K562 (cell line): Measurements from ENCODE around the gene C16orf86. TPM values are rescaled to one million over a fixed set of nuclear protein-coding genes. Genes with fewer than 3 reads are reported as not detected.

Experiments used
- ATAC-seq: fragments of 200-7000 bp; cut with Tn5 transposase; 3 replicates; pipeline ENCODE4 v1.9.1; 2020; ENCODE audit warnings: moderate library complexity
- BruUV-seq: library from RNA; stranded (reverse); fragments of 400-500 nt; replicated peaks from 2 replicates; lab custom pipeline; 2021; lab: Mats Ljungman, UMichigan
- CTCF ChIA-PET: fragments of 300-600 bp; formaldehyde crosslinking; extraction: SDS; loops from one replicate; lab custom pipeline; 2021; ENCODE audit warnings: low intra/inter-chr PET ratio; lab: Yijun Ruan, JAX
- POLR2A ChIA-PET: fragments of 300-600, 350-650 bp; sonication (Branson Sonifier 250); formaldehyde crosslinking; extraction: SDS; loops from one replicate; lab custom pipeline; 2021; ENCODE audit warnings: antibody characterized with exemption, inconsistent platforms; lab: Yijun Ruan, JAX
- DNase-seq, 4 experiments: peaks; one replicate each; pipeline versions ENCODE4 v3.0.0 to v3.0.0-alpha.2; 2011 to 2018; ENCODE audit warnings: low spot score in 3 of 4, mixed read lengths in 3 of 4; ENCODE audit errors: extremely low read depth in 1 of 4
- FAIRE-seq: peaks from 2 replicates; lab custom pipeline; 2011; peaks lifted over from hg19 to GRCh38; lab: Jason Lieb, UNC
- H2AFZ ChIP-seq: 2 replicates; pipeline ENCODE4 v1.6.0; 2011; ENCODE audit warnings: low read depth, low read length, control low read depth, inconsistent platforms
- H3K27ac ChIP-seq: fragments of 200-600 bp; 3 replicates; pipeline ENCODE4 v1.8.0; 2011; ENCODE audit warnings: low read depth, mild to moderate bottlenecking, control low read depth, inconsistent platforms, low read length, moderate library complexity, mixed read lengths; ENCODE audit errors: extremely low read depth
- H3K27me3 ChIP-seq, 2 experiments: fragments of 300-600 bp in 1 of 2; 2 replicates in 1 of 2; 3 replicates in 1 of 2; pipeline versions ENCODE4 v1.6.0 to v1.8.0; 2011; ENCODE audit warnings: inconsistent platforms in 2 of 2, low read length in 2 of 2, mild to moderate bottlenecking in 1 of 2, mixed read lengths in 1 of 2, moderate library complexity in 1 of 2; ENCODE audit not compliant: control insufficient read depth in 2 of 2, insufficient read depth in 2 of 2
- H3K36me3 ChIP-seq: fragments of 300-600 bp; 3 replicates; pipeline ENCODE4 v1.8.0; 2011; ENCODE audit warnings: mild to moderate bottlenecking, low read length, inconsistent platforms; ENCODE audit not compliant: control insufficient read depth, insufficient read depth
- H3K4me1 ChIP-seq, 2 experiments: fragments of 200-600 bp in 1 of 2; replicated peaks in 1 of 2; 2 replicates in 1 of 2; 3 replicates in 1 of 2; pipeline versions ENCODE4 v1.5.1 to v1.8.0; 2011; ENCODE audit warnings: inconsistent platforms in 2 of 2, low read length in 2 of 2, mild to moderate bottlenecking in 1 of 2, mixed read lengths in 1 of 2, moderate library complexity in 1 of 2; ENCODE audit not compliant: control insufficient read depth in 2 of 2, insufficient read depth in 2 of 2
- H3K4me2 ChIP-seq: 2 replicates; pipeline ENCODE4 v1.6.1; 2011; ENCODE audit warnings: low read length, control low read depth, inconsistent platforms, mixed read lengths; ENCODE audit not compliant: insufficient read depth
- H3K4me3 ChIP-seq: fragments of 200-600 bp; sonication (generic), shearing (Covaris generic); 2 replicates; pipeline ENCODE4 v1.5.1; 2016; ENCODE audit warnings: control low read depth, inconsistent platforms
- H3K79me2 ChIP-seq: fragments of 200-600 bp; 3 replicates; pipeline ENCODE4 v1.8.0; 2011; ENCODE audit warnings: low read length, inconsistent platforms; ENCODE audit not compliant: control insufficient read depth, insufficient read depth
- H3K9ac ChIP-seq, 2 experiments: 2 replicates each; pipeline versions ENCODE4 v1.6.0 to v1.6.1; 2011; ENCODE audit warnings: low read depth in 2 of 2, low read length in 2 of 2, control low read depth in 1 of 2, inconsistent platforms in 1 of 2, mild to moderate bottlenecking in 1 of 2, mixed read lengths in 1 of 2; ENCODE audit not compliant: insufficient read depth in 1 of 2
- H3K9me1 ChIP-seq: one replicate; pipeline ENCODE4 v1.6.0; 2011; ENCODE audit warnings: inconsistent platforms, mild to moderate bottlenecking, low read length, moderate library complexity; ENCODE audit not compliant: control insufficient read depth, insufficient read depth
- H3K9me3 ChIP-seq: replicated peaks from 2 replicates; pipeline ENCODE4 v1.5.1; 2011; ENCODE audit warnings: low read depth, low read length, inconsistent platforms; ENCODE audit not compliant: control insufficient read depth, insufficient read depth
- H4K20me1 ChIP-seq: replicated peaks from 2 replicates; pipeline ENCODE4 v1.6.1; 2011; ENCODE audit warnings: low read length, inconsistent platforms, mixed read lengths; ENCODE audit not compliant: control insufficient read depth, insufficient read depth
- ATF1 ChIP-seq, 2 experiments: fragments of 450-650 bp in 1 of 2; IDR thresholded peaks; 2 replicates each; pipeline ENCODE4 v1.6.1; 2016; ENCODE audit warnings: missing compliant biosample characterization in 1 of 2, missing genetic modification characterization in 1 of 2
- CEBPG ChIP-seq, 3 experiments: fragments of 200-800 bp in 1 of 3; sonication (Bioruptor generic) in 1 of 3; sonication (generic) in 1 of 3; formaldehyde crosslinking in 1 of 3; IDR thresholded peaks in 2 of 3; conservative IDR thresholded peaks in 1 of 3; 2 replicates each; pipeline versions ENCODE4 v1.6.1 to v1.8.0; 2016 to 2022; ENCODE audit warnings: missing compliant biosample characterization in 2 of 3, missing genetic modification characterization in 2 of 3, mild to moderate bottlenecking in 1 of 3, missing genetic modification reagents in 1 of 3
- CHD2 ChIP-seq: IDR thresholded peaks from 2 replicates; pipeline ENCODE4 v1.6.1; 2011; ENCODE audit warnings: low read depth, low read length
- FOXA3 ChIP-seq, 2 experiments: fragments of 450-650 bp in 1 of 2; sonication (generic) in 1 of 2; formaldehyde crosslinking; IDR thresholded peaks in 1 of 2; conservative IDR thresholded peaks in 1 of 2; 2 replicates each; pipeline versions ENCODE4 v1.4.0 to v1.8.0; 2020 to 2022; ENCODE audit warnings: mild to moderate bottlenecking in 2 of 2, missing genetic modification reagents in 1 of 2
- HNRNPUL1 ChIP-seq: fragments of 200-400 bp; formaldehyde crosslinking; IDR thresholded peaks from 2 replicates; pipeline ENCODE4 v1.6.1; 2017; ENCODE audit warnings: low read length
- KAT8 ChIP-seq: fragments of 450-650 bp; IDR thresholded peaks from 2 replicates; pipeline ENCODE4 v1.6.1; 2016; ENCODE audit warnings: low read depth, mild to moderate bottlenecking
- SAP30 ChIP-seq: fragments of 200-600 bp; sonication (generic); IDR thresholded peaks from 2 replicates; pipeline ENCODE4 v1.6.1; 2012; ENCODE audit warnings: borderline replicate concordance, low read depth, mild to moderate bottlenecking, moderate library complexity, low read length, control low read depth, inconsistent platforms; ENCODE audit not compliant: insufficient read depth, poor library complexity, severe bottlenecking
- SRF ChIP-seq, 2 experiments: fragments of 250-450, 450-650 bp in 1 of 2; sonication (Bioruptor Pico) in 1 of 2; sonication (generic) in 1 of 2; formaldehyde crosslinking; IDR thresholded peaks; 2 replicates each; pipeline versions ENCODE4 v1.5.0 to v1.5.1; 2020 to 2022; ENCODE audit warnings: mild to moderate bottlenecking in 1 of 2, missing genetic modification reagents in 1 of 2
- ZC3H8 ChIP-seq: fragments of 450-650 bp; IDR thresholded peaks from 2 replicates; pipeline ENCODE4 v1.6.1; 2017
- ZKSCAN1 ChIP-seq: fragments of 150-350 bp; IDR thresholded peaks from 2 replicates; pipeline ENCODE4 v1.6.1; 2016; ENCODE audit warnings: low read depth, low read length
- WGBS: fragments of 100-300 bp; shearing (Covaris generic); methylation state at CpG from one replicate; pipeline ENCODE4 v1.1.6; 2016; ENCODE audit warnings: low coverage, mixed read lengths; ENCODE audit not compliant: insufficient coverage; ENCODE audit errors: missing lambda C conversion rate; 5-methylcytosine and 5-hydroxymethylcytosine counted together
- in situ Hi-C: fragments of 300-500 bp; cut with MboI; formaldehyde crosslinking; loops from 4 replicates; pipeline ENCODE4 v1.15.0; 2018; ENCODE audit warnings: inconsistent platforms, mixed read lengths
- intact Hi-C: fragments of 100-400 bp; cut with micrococcal nuclease; formaldehyde crosslinking; loops from 2 replicates; pipeline ENCODE4 v1.14.2; 2022
- polyA plus RNA-seq, 8 experiments: library from polyadenylated mRNA; depleted of rRNA in 4 of 8; stranded (reverse) in 5 of 8; unstranded in 3 of 8; fragments of >200 nt; fragmentation: Nextera tagmentation in 2 of 8; fragmentation: Illumina TruSeq in 1 of 8; extraction: Ambion mirVana in 2 of 8; extraction: Trizol in 1 of 8; gene quantifications; 2 replicates each; pipeline versions ENCODE4 v1.2.1 to v1.2.3, GENCODE V29; 2011 to 2014; ENCODE audit warnings: inconsistent platforms in 1 of 8, missing spikeins in 1 of 8
- total RNA-seq, 7 experiments: library from RNA; depleted of rRNA in 6 of 7; stranded (reverse); fragments of >200 nt in 6 of 7; fragmentation: Illumina TruSeq in 2 of 7; extraction: Trizol in 2 of 7; gene quantifications; 2 replicates each; pipeline versions ENCODE4 v1.2.1 to v1.2.3, GENCODE V29; 2011 to 2021; ENCODE audit warnings: low replicate concordance in 1 of 7
- TF ChIP-seq, protein P1 (sequence below): fragments of 200-800 bp; sonication (Bioruptor generic); IDR thresholded peaks from 2 replicates; pipeline ENCODE4 v1.6.1; 2017; ENCODE audit warnings: missing genetic modification characterization, missing compliant biosample characterization
- TF ChIP-seq, protein P2 (sequence below): fragments of 450-650 bp; formaldehyde crosslinking; IDR thresholded peaks from 2 replicates; pipeline ENCODE4 v1.4.0; 2020; ENCODE audit warnings: mild to moderate bottlenecking, mixed read lengths

The C16orf86 gene
- total and polyA plus RNA-seq, 9 of the 15 experiments (the other 6 are each of a cell fraction or from before 2014, with no cell fraction given) = 0.13 to 1.2 (median 0.27) TPM; not detected in 3

DNA sequence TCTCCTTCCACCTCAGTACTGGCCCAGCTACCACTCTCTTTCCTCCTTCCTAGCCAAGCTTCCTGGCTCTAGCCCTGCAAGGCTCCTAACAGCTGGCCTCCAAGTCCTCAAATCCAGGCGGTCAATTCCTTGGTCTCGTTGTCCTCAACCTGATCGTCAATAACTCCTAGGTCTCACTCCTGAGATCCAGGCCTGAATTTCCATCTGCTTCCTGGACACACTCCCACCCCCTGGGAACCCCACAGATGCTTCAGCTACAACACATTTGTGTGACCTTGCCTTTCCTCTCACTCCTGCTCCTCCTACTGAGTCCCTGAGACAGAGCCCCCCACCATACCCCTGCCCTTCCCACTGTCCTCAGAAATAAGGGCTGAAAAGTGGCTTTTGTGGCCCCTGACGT lies 2.4 kb upstream of the C16orf86 start:
- H3K9me1 ChIP-seq = no peaks in the 10 kb centered on the region
- no TSS peak for BruUV-seq
- FAIRE-seq = no peak
- H3K27ac ChIP-seq = no peak overlapping the region
- H3K79me2 ChIP-seq = peaks cover 10% of the 10 kb centered on the region
- H3K9ac ChIP-seq = no peak overlapping the region; a peak in 1 of 4 replicates
- 69% methylated on average over 4 of the region's 4 CpGs for WGBS
- no peak overlapping the region for H3K4me2 ChIP-seq
- intact Hi-C loops = no loop called here
- no peaks in the 10 kb centered on the region for H3K27me3 ChIP-seq
- in situ Hi-C loops = no loop called here
- ChIA-PET CTCF (no interaction called here), POLR2A (interaction anchor here (0.8 kb wide), 1 partner anchor 102 kb away, joined by 3 read pairs; the partner anchor contains the start of gene CTCF)
- DNase-seq = no peak
- peaks cover 7% of the 10 kb centered on the region; the same call in 2 of the 3 replicates for H3K36me3 ChIP-seq
- H3K4me3 ChIP-seq = no peak overlapping the region
- H4K20me1 ChIP-seq = peaks cover 2% of the 10 kb centered on the region; the same call in 1 of the 2 replicates
- no peak overlapping the region for H2AFZ ChIP-seq
- H3K9me3 ChIP-seq = no peaks in the 10 kb centered on the region
- H3K4me1 ChIP-seq = peaks cover 14 to 71% of the 10 kb centered on the region in 2 experiments
- TF ChIP-seq, protein P1, sequence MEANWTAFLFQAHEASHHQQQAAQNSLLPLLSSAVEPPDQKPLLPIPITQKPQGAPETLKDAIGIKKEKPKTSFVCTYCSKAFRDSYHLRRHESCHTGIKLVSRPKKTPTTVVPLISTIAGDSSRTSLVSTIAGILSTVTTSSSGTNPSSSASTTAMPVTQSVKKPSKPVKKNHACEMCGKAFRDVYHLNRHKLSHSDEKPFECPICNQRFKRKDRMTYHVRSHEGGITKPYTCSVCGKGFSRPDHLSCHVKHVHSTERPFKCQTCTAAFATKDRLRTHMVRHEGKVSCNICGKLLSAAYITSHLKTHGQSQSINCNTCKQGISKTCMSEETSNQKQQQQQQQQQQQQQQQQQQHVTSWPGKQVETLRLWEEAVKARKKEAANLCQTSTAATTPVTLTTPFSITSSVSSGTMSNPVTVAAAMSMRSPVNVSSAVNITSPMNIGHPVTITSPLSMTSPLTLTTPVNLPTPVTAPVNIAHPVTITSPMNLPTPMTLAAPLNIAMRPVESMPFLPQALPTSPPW = no peak
- TF ChIP-seq CEBPG (CRISPR knock-in tag; IDR thresholded peaks at IDR 0.05) (no peak), CEBPG (tag; conservative IDR thresholded peaks at IDR 0.05 in 1 of 2, IDR thresholded peaks at IDR 0.05 in 1 of 2) (no peak), FOXA3 (CRISPR knock-in tag; conservative IDR thresholded peaks at IDR 0.05 in 1 of 2, IDR thresholded peaks at IDR 0.05 in 1 of 2) (no peak), SRF (CRISPR knock-in tag; IDR thresholded peaks at IDR 0.05) (no peak), SAP30 (no peak), ATF1 (CRISPR knock-in tag; IDR thresholded peaks at IDR 0.05) (no peak), ATF1 (tag; IDR thresholded peaks at IDR 0.05) (no peak), HNRNPUL1 (no peak), CHD2 (no peak), ZKSCAN1 (no peak), KAT8 (no peak), ZC3H8 (no peak)
- TF ChIP-seq, protein P2, sequence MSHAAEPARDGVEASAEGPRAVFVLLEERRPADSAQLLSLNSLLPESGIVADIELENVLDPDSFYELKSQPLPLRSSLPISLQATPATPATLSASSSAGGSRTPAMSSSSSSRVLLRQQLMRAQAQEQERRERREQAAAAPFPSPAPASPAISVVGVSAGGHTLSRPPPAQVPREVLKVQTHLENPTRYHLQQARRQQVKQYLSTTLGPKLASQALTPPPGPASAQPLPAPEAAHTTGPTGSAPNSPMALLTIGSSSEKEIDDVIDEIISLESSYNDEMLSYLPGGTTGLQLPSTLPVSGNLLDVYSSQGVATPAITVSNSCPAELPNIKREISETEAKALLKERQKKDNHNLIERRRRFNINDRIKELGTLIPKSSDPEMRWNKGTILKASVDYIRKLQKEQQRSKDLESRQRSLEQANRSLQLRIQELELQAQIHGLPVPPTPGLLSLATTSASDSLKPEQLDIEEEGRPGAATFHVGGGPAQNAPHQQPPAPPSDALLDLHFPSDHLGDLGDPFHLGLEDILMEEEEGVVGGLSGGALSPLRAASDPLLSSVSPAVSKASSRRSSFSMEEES (CRISPR knock-in tag) = no peak
- ATAC-seq = no peak
